Activated CD4-positive, alpha-beta T cell treated with anti-CD3 and anti-CD28 coated beads for 1 hour (primary cell): Measurements from ENCODE around the gene TEX54.
"Not testable (repeated sequence)": the region's sequence is repeated elsewhere in the genome, so short reads cannot be mapped to it uniquely, and the experiment has no call there.

Experiments used
- DNase-seq: peaks from one replicate; pipeline ENCODE4 v3.0.0-alpha.2; 2020

TEX54 gene

GRCh38 chr11:62832336-62833234 is at the start of gene TEX54:
TEX54 (minus strand) TSS chr11:62832841.
- DNase-seq, result no peak

GRCh38 chr11:62882431-62882749 is 49.7 kb upstream of the TEX54 start:
- DNase-seq, result no peak

GRCh38 chr11:62881579-62882430 is 49.2 kb upstream of the TEX54 start:
- peak; percentile 93 for DNase-seq

DNA sequence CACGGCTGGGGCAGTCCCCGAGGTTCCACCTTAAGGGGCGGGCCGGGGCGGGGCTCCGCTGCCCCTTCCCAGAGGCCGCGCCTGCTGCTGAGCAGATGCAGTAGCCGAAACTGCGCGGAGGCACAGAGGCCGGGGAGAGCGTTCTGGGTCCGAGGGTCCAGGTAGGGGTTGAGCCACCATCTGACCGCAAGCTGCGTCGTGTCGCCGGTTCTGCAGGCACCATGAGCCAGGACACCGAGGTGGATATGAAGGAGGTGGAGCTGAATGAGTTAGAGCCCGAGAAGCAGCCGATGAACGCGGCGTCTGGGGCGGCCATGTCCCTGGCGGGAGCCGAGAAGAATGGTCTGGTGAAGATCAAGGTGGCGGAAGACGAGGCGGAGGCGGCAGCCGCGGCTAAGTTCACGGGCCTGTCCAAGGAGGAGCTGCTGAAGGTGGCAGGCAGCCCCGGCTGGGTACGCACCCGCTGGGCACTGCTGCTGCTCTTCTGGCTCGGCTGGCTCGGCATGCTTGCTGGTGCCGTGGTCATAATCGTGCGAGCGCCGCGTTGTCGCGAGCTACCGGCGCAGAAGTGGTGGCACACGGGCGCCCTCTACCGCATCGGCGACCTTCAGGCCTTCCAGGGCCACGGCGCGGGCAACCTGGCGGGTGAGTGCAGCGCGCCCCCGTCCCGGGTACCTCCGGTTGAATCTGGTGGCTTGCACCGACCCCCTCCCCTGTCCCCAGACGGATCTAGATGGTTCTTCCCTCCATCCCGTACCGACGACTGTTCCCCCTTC is 48.4 kb upstream of the TEX54 start, which contains the start of gene SLC3A2:
SLC3A2 (plus strand) TSS at position 94 of the 776 bp plus-strand sequence; CDS start at position 222, 128 bp downstream.
- DNase-seq, result peak; percentile 79

- DNase-seq, result no peak
Measured at GRCh38 chr11:62880231-62880802, 47.7 kb upstream of the TEX54 start.

DNA sequence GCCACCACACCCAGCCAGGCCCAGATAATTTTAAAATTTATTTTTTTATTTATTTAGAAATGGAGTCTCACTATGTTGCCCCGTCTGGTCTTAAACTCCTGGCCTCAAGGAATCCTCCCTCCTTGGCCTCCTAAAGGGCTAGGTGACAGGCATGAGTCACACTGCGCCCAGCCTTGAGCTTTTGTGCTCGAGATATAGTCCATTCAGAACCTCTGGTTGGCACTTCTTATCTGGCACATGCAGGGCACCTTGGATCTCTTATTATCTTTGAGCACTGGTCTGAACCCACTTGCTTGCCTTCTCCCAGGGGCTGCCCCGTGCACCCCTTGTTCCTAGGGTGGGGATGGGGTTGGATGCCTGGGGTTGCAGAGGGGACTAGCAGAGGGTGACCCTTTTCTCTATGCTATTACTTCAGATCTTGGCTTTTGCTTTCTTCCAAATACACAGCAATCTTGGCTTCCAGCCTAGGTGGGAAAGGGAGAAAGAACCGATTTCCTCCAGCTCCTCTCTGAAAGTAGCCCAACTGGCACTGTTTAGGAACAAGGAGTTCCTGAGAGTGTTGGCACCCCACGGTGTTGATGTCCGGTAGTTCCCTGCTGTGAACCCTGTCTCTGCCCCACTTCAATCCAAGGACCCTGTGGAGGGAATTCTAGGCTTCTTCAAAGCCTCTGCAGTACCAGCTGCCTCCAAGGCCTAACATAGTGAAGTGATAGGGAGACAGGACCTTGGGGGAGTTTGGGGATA is 46.8 kb upstream of the TEX54 start:
- DNase-seq, result no peak

- DNase-seq, result no peak
Measured at GRCh38 chr11:62876712-62877111, 44.1 kb upstream of the TEX54 start.

- no peak for DNase-seq
Measured at GRCh38 chr11:62875698-62876478, 43.2 kb upstream of the TEX54 start.

DNA sequence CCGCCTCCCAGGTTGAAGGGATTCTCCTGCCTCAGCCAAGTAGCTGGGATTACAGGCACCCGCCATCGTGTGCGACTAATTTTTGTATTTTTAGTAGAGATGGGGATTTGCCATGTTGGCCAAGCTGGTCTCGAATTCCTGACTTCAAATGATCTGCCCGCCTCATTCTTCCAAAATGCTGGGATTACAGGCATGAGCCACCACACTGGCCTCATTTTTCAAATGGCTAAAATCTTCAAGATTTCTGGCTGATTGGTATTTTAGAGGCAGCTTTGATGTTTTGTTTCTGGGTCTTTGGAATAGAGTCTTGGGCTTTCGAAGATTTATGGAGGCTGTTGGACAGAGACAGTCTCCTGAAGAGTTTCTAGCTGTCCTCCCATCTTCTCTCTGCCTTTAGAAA is 42.2 kb upstream of the TEX54 start:
- no peak for DNase-seq

DNA sequence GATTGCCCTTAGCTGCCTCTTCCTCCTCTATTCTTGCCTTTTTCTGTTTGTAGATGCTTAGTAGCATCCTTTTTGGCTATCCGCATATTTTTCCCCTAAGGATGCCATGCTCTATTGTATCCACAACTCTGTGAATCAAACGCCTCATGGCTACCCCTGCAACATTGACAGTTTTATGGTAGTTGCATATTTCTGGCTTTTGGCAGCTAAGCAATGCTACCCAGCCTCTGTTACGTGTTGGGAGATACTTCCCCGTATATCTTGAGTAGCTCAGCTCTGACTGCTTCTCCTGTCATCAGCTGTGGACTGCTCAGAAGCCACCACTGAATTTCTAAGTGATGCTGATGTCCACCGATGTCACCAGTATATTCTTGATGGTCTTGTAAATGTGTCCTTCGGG is 33.0 kb upstream of the TEX54 start:
- DNase-seq, result no peak

GRCh38 chr11:62863687-62864335 is 31.2 kb upstream of the TEX54 start:
- DNase-seq, result no peak

- DNase-seq, result not testable (repeated sequence)
Measured at GRCh38 chr11:62861564-62862192, 29.0 kb upstream of the TEX54 start.

DNA sequence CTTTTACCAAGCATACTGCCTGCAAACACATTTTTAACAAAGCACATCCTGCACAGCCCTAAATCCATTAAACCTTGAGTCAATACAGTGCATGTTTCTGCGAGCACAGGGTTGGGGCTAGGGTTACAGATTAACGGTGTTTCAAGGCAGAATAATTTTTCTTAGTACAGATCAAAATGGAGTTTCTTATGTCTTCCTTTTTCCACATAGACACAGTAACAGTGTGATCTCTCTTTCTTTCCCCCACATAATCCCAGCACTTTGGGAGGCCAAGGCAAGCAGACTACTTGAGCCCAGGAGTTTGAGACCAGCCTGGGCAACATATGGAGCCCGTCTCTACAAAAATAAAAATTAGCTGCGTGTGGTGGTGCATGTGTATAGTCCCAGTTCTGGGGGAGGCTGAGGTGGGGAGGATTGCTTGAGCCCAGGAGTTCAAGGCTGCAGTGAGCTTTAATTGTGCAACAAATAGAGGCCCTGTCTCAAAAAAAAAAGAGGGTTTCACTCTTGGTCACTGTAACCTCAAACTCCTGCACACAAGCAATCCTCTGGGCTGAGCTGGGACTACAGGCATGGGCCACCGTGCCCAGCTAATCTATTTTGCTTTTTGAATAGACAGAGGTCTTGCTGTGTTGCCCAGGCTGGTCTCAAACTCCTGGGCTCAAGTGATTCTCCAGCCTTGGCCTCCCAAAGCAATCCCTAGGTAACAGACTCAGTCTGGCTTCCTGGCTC is 28.4 kb upstream of the TEX54 start:
- no peak for DNase-seq

GRCh38 chr11:62859281-62859703 is 26.7 kb upstream of the TEX54 start:
- DNase-seq, result not testable (repeated sequence)

DNA sequence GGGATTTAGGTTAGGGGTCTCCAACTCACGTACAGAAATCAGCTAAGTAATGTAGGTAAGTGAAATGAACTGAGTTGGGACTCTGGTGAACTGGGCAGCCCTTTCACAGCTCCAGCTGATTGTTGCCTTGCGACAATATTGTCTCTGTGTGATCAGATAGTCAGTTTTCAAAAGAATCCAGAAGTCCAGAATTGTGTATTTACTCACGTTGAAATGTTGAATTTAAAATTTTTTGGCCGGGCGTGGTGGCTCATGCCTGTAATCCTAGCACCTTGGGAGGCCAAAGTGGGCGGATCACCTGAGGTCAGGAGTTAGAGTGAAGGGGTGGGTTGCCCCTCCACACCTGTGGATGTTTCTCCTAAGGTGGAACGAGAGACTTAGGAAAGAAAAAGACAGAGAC is 25.6 kb upstream of the TEX54 start:
- no peak for DNase-seq

- DNase-seq, result no peak
Measured at GRCh38 chr11:62857541-62857982, 24.9 kb upstream of the TEX54 start.

- no peak for DNase-seq
Measured at GRCh38 chr11:62856333-62856895, 23.8 kb upstream of the TEX54 start.

DNA sequence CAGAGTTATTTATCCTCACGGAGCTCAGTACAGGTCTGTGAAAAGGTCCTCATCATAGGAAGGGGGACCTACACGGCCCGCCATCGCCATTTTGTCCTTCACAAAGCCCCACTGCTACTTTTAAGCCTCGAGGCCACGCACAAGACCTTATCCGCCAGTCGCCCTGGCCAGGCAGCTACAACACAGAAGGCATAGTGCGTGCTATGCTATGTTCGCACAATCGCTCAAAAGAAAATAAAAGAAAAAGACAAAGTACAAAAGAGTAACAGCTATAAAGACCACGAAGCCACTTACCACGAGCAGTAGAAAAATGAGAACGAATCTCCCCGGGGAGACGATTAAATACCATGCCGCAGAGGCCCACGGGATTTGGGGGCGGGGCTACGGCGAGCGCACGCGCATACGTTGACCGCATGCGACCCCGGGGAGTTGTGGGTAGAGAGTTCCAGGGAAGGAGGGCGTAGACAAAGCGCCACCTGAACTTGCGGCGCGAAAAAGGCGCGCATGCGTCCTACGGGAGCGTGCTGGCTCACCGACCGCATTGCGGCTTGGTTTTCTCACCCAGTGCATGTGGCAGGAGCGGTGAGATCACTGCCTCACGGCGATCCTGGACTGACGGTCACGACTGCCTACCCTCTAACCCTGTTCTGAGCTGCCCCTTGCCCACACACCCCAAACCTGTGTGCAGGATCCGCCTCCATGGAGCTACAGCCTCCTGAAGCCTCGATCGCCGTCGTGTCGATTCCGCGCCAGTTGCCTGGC is 23.1 kb upstream of the TEX54 start:
- peak; percentile 98 for DNase-seq
